ENCODE measurements around the gene UCP2. TPM values are rescaled to one million over a fixed set of nuclear protein-coding genes. Genes with fewer than 3 reads are reported as not detected.
A peak's percentile ranks its signal among the peaks of the same experiment; 100 is the strongest.

The UCP2 gene
- total and polyA plus RNA-seq, 10 of the 15 experiments (the other 5 are each of a cell fraction or from before 2014, with no cell fraction given): 32.9 to 248 (median 154) TPM

GRCh38 chr11:73971175-73971719 lies 11.4 kb downstream of the UCP2 start:
- no peak for FAIRE-seq
- ChIA-PET CTCF (interaction anchor here (1.6 to 2.5 kb wide), 2 partner anchors 9 to 285 kb away, joined by 5 to 7 read pairs; no protein-coding TSS in a partner anchor), RAD21 (ENCODE audit: unreplicated experiment) (no interaction called here), POLR2A (interaction anchor here (2.8 kb wide), 1 partner anchor 9 kb away, joined by 16 read pairs; no protein-coding TSS in a partner anchor), SMC1A (ENCODE audit: uncharacterized antibody, unreplicated experiment) (interaction anchor here (0.8 to 2.7 kb wide), 4 partner anchors 7 to 407 kb away, joined by 3 to 7 read pairs (median 4); no protein-coding TSS in a partner anchor)
- BruUV-seq (replicated peaks): no TSS peak
- in situ Hi-C loops (cut with MboI): no loop called here
- no peak overlapping the region for H2AFZ ChIP-seq (ENCODE audit: control insufficient read depth, low read depth, low read length)
- 79% methylated on average over 6 of the region's 6 CpGs for WGBS (ENCODE audit: insufficient coverage, insufficient replicate concordance, low lambda C conversion rate, missing lambda C conversion rate)
- no peaks in the 10 kb centered on the region for H3K27me3 ChIP-seq (replicated peaks in 1 of 2; ENCODE audit: control insufficient read depth in 2 of 2, insufficient read depth in 2 of 2, low read length in 1 of 2)
- H3K9me3 ChIP-seq (replicated peaks; ENCODE audit: control insufficient read depth, insufficient read depth, low read length): no peaks in the 10 kb centered on the region
- H3K4me2 ChIP-seq (ENCODE audit: control insufficient read depth, insufficient read depth): no peak overlapping the region
- DNase-seq (ENCODE audit: low read depth, low spot score): no peak
- H3K36me3 ChIP-seq (ENCODE audit: control insufficient read depth in 2 of 2, insufficient read depth in 2 of 2, low read length in 1 of 2): peaks cover 10 to 12% of the 10 kb centered on the region in 2 experiments; a peak in 3 of 4 replicates
- H3K4me3 ChIP-seq: no peak overlapping the region
- no peaks in the 10 kb centered on the region for H4K20me1 ChIP-seq (ENCODE audit: control insufficient read depth, insufficient read depth)
- intact Hi-C loops (cut with micrococcal nuclease; ENCODE audit: unreplicated experiment): no loop called here
- peaks cover 9% of the 10 kb centered on the region for H3K4me1 ChIP-seq (ENCODE audit: control insufficient read depth, insufficient read depth, low read length)
- no peak overlapping the region for H3K27ac ChIP-seq (ENCODE audit: control insufficient read depth, insufficient read depth)
- ATAC-seq: no peak; the same call in 2 of the 3 replicates
- H3K9ac ChIP-seq (ENCODE audit: control insufficient read depth, insufficient read depth, low read length): no peak overlapping the region
- no peaks in the 10 kb centered on the region for H3K79me2 ChIP-seq (ENCODE audit: control insufficient read depth, insufficient read depth, low read length)
- TF ChIP-seq GABPA (IDR thresholded peaks at IDR 0.05; ENCODE audit: low read depth): no peak
- no peak for TF ChIP-seq JUND (IDR thresholded peaks at IDR 0.05; ENCODE audit: low read depth, low read length)
- TF ChIP-seq, protein P1, sequence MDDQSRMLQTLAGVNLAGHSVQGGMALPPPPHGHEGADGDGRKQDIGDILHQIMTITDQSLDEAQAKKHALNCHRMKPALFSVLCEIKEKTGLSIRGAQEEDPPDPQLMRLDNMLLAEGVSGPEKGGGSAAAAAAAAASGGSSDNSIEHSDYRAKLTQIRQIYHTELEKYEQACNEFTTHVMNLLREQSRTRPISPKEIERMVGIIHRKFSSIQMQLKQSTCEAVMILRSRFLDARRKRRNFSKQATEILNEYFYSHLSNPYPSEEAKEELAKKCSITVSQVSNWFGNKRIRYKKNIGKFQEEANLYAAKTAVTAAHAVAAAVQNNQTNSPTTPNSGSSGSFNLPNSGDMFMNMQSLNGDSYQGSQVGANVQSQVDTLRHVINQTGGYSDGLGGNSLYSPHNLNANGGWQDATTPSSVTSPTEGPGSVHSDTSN (IDR thresholded peaks at IDR 0.05; ENCODE audit: insufficient replicate concordance, low read depth, low read length): no peak
- TF ChIP-seq CBX3 (IDR thresholded peaks at IDR 0.05; ENCODE audit: borderline replicate concordance, low read depth): no peak
- no peak for TF ChIP-seq RELA (IDR thresholded peaks at IDR 0.05; ENCODE audit: borderline replicate concordance, partially characterized antibody)
- TF ChIP-seq POLR2AphosphoS2 (IDR thresholded peaks at IDR 0.05; ENCODE audit: low read depth, low read length): peak; percentile 66; the same call in 1 of the 2 replicates
- TF ChIP-seq, protein P2, sequence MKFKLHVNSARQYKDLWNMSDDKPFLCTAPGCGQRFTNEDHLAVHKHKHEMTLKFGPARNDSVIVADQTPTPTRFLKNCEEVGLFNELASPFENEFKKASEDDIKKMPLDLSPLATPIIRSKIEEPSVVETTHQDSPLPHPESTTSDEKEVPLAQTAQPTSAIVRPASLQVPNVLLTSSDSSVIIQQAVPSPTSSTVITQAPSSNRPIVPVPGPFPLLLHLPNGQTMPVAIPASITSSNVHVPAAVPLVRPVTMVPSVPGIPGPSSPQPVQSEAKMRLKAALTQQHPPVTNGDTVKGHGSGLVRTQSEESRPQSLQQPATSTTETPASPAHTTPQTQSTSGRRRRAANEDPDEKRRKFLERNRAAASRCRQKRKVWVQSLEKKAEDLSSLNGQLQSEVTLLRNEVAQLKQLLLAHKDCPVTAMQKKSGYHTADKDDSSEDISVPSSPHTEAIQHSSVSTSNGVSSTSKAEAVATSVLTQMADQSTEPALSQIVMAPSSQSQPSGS (IDR thresholded peaks at IDR 0.05; ENCODE audit: low read length): peak; percentile 17; the same call in 1 of the 2 replicates
- TF ChIP-seq ZBED1 (IDR thresholded peaks at IDR 0.05; ENCODE audit: borderline replicate concordance): peak; percentile 30; the same call in 1 of the 2 replicates
- TF ChIP-seq SUZ12 (IDR thresholded peaks at IDR 0.05; ENCODE audit: unreplicated experiment): no peak
- TF ChIP-seq TCF3 (IDR thresholded peaks at IDR 0.05; ENCODE audit: borderline replicate concordance, insufficient read depth, low read depth, low read length): no peak
- TF ChIP-seq HCFC1 (IDR thresholded peaks at IDR 0.05; ENCODE audit: low read length): no peak
- TF ChIP-seq ESRRA (IDR thresholded peaks at IDR 0.05; ENCODE audit: low read length): no peak
- TF ChIP-seq POU2F2 (IDR thresholded peaks at IDR 0.05; ENCODE audit: borderline replicate concordance, low read depth, low read length): peak; percentile 42; the same call in 1 of the 3 replicates
- TF ChIP-seq ZNF207 (IDR thresholded peaks at IDR 0.05; ENCODE audit: borderline replicate concordance): no peak
- TF ChIP-seq POLR2AphosphoS5 (IDR thresholded peaks at IDR 0.05; ENCODE audit: low read length): peak; percentile 51; the same call in 1 of the 2 replicates
- no peak for TF ChIP-seq ATF7 (IDR thresholded peaks at IDR 0.05; ENCODE audit: low read depth)
- no peak for TF ChIP-seq MYB (IDR thresholded peaks at IDR 0.05; ENCODE audit: borderline replicate concordance, low read depth, low read length)
- TF ChIP-seq, protein P3, sequence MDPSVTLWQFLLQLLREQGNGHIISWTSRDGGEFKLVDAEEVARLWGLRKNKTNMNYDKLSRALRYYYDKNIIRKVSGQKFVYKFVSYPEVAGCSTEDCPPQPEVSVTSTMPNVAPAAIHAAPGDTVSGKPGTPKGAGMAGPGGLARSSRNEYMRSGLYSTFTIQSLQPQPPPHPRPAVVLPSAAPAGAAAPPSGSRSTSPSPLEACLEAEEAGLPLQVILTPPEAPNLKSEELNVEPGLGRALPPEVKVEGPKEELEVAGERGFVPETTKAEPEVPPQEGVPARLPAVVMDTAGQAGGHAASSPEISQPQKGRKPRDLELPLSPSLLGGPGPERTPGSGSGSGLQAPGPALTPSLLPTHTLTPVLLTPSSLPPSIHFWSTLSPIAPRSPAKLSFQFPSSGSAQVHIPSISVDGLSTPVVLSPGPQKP (IDR thresholded peaks at IDR 0.05; ENCODE audit: low read depth, low read length): no peak
- TF ChIP-seq POLR2A (IDR thresholded peaks at IDR 0.05; ENCODE audit: low read depth, low read length): peak; percentile 83
- TF ChIP-seq ETV6 (conservative IDR thresholded peaks at IDR 0.05 in 1 of 2, IDR thresholded peaks at IDR 0.05 in 1 of 2; ENCODE audit: borderline replicate concordance in 1 of 2, low read depth in 1 of 2): no peak
- no peak for TF ChIP-seq SREBF2 (IDR thresholded peaks at IDR 0.05; ENCODE audit: low read length)

All from GM12878 (cell line).